GM21786 (cell line): ENCODE data around the gene CILP.
"Not testable (repeated sequence)": the region's sequence is repeated elsewhere in the genome, so short reads cannot be mapped to it uniquely, and the experiment has no call there.

Source experiments
- ATAC-seq: cut with Tn5 transposase; IDR thresholded peaks from one replicate; pipeline ENCODE4 v1.9.1; 2021; ENCODE audit not compliant: unreplicated experiment

Gene CILP

GRCh38 chr15:65194826-65195547 lies 16.3 kb downstream of the CILP start:
- no peak for ATAC-seq

DNA sequence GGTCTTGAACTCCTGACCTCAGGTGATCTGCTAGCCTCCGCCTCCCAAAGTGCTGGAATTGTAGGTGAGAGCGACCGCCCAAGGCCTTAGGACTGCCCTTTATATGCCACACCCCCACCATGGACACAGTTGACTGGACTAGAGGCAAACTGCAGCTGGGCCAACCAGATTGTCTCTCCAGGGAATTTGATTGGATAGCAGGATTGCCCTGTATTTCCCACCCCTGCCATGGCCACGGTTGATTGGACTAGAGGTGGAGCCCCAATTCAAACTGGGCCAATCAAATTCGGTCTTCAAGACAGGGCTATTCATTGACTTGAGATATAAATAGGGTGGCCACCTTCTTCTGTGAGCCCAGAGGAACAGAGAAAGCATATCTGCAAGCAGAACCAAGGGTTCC lies 19.3 kb downstream of the CILP start:
- no peak for ATAC-seq

GRCh38 chr15:65189102-65189740 lies 22.1 kb downstream of the CILP start:
- no peak for ATAC-seq

- ATAC-seq, result not testable (repeated sequence)
These were observed 22.8 kb downstream of the CILP start for GRCh38 chr15:65188472-65188871.

GRCh38 chr15:65184868-65185717 lies 26.2 kb downstream of the CILP start, which contains the start of gene CLPX:
TSS of gene CLPX (minus strand) at chr15:65185342. CDS start at chr15:65185153, 189 bp downstream.
- ATAC-seq, result peak; percentile 74

GRCh38 chr15:65184305-65184867 lies 26.9 kb downstream of the CILP start:
- ATAC-seq, result no peak

- ATAC-seq, result no peak
These were observed 27.5 kb downstream of the CILP start for GRCh38 chr15:65183865-65184159.

DNA sequence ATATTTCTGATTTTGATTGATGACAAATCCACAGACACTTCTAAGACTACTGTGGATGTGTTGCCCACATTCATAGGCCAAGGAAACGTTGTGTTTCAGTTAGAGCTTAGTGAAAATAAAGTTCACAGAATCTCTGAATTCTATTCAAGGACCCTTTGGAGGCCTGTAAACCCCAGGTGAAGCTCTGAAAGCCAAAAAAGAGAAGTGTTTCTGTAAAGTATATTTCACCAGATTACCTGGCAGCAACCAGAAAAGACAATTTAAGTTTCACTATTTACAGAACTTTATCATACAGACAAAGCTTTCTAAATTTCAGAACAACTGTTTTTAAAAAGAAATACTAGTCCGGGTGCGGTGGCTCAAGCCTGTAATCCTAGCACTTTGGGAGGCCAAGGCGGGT lies 28.7 kb downstream of the CILP start:
- ATAC-seq, result no peak

DNA sequence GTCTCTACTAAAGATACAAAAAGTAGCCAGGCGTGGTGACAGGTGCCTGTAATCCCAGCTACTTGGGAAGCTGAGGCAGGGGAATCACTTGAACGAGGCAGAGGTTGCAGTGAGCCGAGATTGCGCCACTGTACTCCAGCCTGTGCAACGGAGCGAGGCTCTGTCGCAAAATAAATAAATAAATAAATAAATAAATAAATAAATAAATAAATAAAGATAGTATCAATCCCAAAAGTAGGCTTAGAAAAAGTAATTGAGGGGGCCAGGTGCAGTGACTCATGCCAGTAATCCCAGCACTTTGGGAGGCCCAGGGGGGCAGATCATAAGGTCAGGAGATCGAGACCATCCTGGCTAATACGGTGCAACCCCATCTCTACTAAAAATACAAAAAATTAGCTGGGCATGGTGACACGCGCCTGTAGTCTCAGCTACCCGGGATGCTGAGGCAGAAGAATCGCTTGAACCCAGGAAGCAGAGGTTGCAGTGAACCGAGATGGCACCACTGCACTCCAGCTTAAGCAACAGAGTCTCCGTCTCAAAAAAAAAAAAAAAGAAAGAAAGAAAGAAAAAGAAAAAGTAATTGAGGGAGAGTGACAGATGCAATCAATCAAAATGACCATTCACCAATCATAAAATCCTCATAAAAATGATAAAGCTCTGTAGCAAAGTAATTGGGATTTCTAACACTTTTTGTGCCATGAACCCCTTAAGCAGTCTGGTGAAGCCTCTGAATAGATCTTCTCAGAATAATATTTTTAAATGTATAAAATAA lies 29.5 kb downstream of the CILP start:
- not testable (repeated sequence) for ATAC-seq

DNA sequence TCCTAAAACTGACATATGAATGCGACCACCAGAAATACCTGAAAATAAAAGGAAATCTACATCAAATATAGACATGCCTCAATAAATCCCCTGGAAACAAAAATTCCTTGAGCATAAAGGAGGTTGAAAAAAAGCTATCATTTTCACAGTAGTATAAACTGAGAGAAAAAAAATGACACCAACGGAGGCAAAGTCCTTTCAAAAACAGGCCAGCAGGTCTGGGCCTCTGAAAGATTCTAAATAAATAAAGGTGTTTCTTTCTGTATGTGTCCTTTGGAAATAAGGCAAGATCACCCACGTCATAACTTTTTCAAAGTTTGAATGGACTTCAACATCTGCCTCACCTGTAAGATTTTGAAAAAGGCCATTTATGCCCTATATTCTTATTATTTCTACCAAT lies 31.1 kb downstream of the CILP start:
- no peak for ATAC-seq

- ATAC-seq, result no peak
These were observed 33.4 kb downstream of the CILP start for GRCh38 chr15:65177901-65178300.

- ATAC-seq, result no peak
These were observed 35.2 kb downstream of the CILP start for GRCh38 chr15:65176056-65176455.

GRCh38 chr15:65175511-65175910 lies 35.8 kb downstream of the CILP start:
- no peak for ATAC-seq

GRCh38 chr15:65174509-65174908 lies 36.8 kb downstream of the CILP start:
- ATAC-seq, result no peak

GRCh38 chr15:65172531-65172930 lies 38.7 kb downstream of the CILP start:
- no peak for ATAC-seq

GRCh38 chr15:65171428-65171827 lies 39.8 kb downstream of the CILP start:
- no peak for ATAC-seq

GRCh38 chr15:65165875-65166274 lies 45.4 kb downstream of the CILP start:
- no peak for ATAC-seq

GRCh38 chr15:65164139-65164538 lies 47.1 kb downstream of the CILP start:
- no peak for ATAC-seq

GRCh38 chr15:65163041-65163440 lies 48.2 kb downstream of the CILP start:
- ATAC-seq, result no peak

DNA sequence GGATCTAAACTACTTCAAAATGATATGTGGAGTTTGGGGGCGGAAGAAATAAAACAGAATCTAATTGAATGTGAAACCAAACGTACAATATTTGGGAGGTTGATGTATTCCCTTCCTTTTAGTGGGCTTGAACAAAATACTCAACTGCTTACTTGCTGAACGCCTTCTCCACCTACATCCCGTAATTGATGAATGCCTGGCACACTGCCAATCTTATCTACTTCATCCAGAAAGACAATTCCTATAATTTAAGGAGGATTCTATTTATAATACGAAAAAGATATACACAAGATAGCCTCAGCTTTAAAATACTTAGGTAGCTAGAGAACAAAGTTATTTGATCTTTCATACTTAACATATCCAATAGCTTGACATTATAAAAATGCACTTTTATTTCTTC lies 54.6 kb downstream of the CILP start:
- no peak for ATAC-seq

DNA sequence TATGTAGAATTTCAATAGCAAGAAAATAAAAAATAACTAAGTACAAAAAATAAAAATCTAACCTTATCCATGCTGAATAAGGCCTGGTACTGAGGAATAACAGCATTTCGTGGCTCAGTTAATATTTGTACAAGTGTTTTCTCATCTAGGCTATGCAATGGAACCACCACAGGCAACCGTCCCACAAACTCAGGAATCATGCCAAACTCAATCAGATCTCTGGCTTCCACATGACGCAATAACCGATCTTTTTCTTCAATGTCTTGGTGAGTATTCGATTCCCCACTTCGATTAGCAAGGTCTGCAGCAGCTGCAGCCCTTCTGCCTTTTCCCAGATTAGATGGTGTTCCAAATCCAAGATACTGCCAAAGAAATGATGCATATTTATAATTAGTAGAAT lies 56.6 kb downstream of the CILP start:
- ATAC-seq, result no peak
